Neural progenitor cell (in vitro differentiated cells): Measurements from ENCODE around the gene PHACTR1. TPM values are rescaled to one million over a fixed set of nuclear protein-coding genes. Genes with fewer than 3 reads are reported as not detected.

Source experiments
- DNase-seq: peaks from one replicate; pipeline ENCODE4 v3.0.0-alpha.2; 2016; ENCODE audit warnings: low spot score
- H2AFZ ChIP-seq: fragments of 200-600 bp; sonication (generic); replicated peaks from 2 replicates; pipeline ENCODE4 v1.6.1; 2016; ENCODE audit warnings: antibody characterized with exemption
- H3F3A ChIP-seq: fragments of 200-600 bp; sonication (generic); 2 replicates; pipeline ENCODE4 v1.6.1; 2016; ENCODE audit warnings: antibody characterized with exemption, low read depth
- H3K27ac ChIP-seq: fragments of 200-600 bp; sonication (generic); 2 replicates; pipeline ENCODE4 v1.5.1; 2016; ENCODE audit warnings: mild to moderate bottlenecking
- H3K27me3 ChIP-seq: fragments of 200-600 bp; sonication (generic); 2 replicates; pipeline ENCODE4 v1.6.1; 2016; ENCODE audit warnings: mild to moderate bottlenecking, moderate library complexity
- H3K36me3 ChIP-seq: fragments of 200-600 bp; sonication (generic); 2 replicates; pipeline ENCODE4 v1.5.1; 2016
- H3K4me1 ChIP-seq: fragments of 200-600 bp; sonication (generic); 2 replicates; pipeline ENCODE4 v1.6.1; 2016; ENCODE audit warnings: mixed run types
- H3K4me2 ChIP-seq: fragments of 200-600 bp; sonication (generic); 2 replicates; pipeline ENCODE4 v1.6.1; 2016
- H3K4me3 ChIP-seq: fragments of 200-600 bp; sonication (generic); 2 replicates; pipeline ENCODE4 v1.5.1; 2016
- H3K79me2 ChIP-seq: fragments of 200-600 bp; sonication (generic); 2 replicates; pipeline ENCODE4 v1.6.1; 2016; ENCODE audit warnings: low read depth
- H3K9ac ChIP-seq: fragments of 200-600 bp; sonication (generic); 2 replicates; pipeline ENCODE4 v1.6.1; 2016
- H3K9me3 ChIP-seq: fragments of 200-600 bp; sonication (generic); 2 replicates; pipeline ENCODE4 v1.5.1; 2016; ENCODE audit warnings: low read depth
- H4K20me1 ChIP-seq: fragments of 200-600 bp; sonication (generic); 2 replicates; pipeline ENCODE4 v1.6.1; 2016; ENCODE audit warnings: low read depth
- H3K27ac Mint-ChIP-seq: 3 replicates; pipeline ENCODE4 v1.8.0; 2021; ENCODE audit warnings: mixed read lengths
- H3K27me3 Mint-ChIP-seq: 2 replicates; pipeline ENCODE4 v1.8.0; 2022; ENCODE audit warnings: low read depth, mild to moderate bottlenecking, inconsistent platforms, moderate library complexity, mixed read lengths; ENCODE audit not compliant: insufficient read depth
- H3K36me3 Mint-ChIP-seq: 3 replicates; pipeline ENCODE4 v1.8.0; 2021; ENCODE audit warnings: mixed read lengths
- H3K4me1 Mint-ChIP-seq: 3 replicates; pipeline ENCODE4 v1.8.0; 2021; ENCODE audit warnings: mixed read lengths
- H3K4me3 Mint-ChIP-seq: 3 replicates; pipeline ENCODE4 v1.8.0; 2021; ENCODE audit warnings: mild to moderate bottlenecking, moderate library complexity, mixed read lengths
- H3K9me3 Mint-ChIP-seq: 3 replicates; pipeline ENCODE4 v1.8.0; 2020; ENCODE audit warnings: mixed read lengths
- EZH2 ChIP-seq: fragments of 200-600 bp; sonication (generic); IDR thresholded peaks from 2 replicates; pipeline ENCODE4 v1.6.1; 2017; ENCODE audit warnings: antibody characterized with exemption, mild to moderate bottlenecking, moderate library complexity
- EZH2phosphoT487 ChIP-seq: fragments of 200-600 bp; sonication (generic); IDR thresholded peaks from 2 replicates; pipeline ENCODE4 v1.6.1; 2017; ENCODE audit warnings: antibody characterized with exemption
- total RNA-seq: library from RNA; depleted of rRNA; stranded (reverse); fragments of >200 nt; gene quantifications from 2 replicates; pipeline ENCODE4 v1.2.3, GENCODE V29; 2015; ENCODE audit warnings: low replicate concordance
- TF ChIP-seq, protein P1 (sequence below): fragments of 200-600 bp; sonication (generic); IDR thresholded peaks from 2 replicates; pipeline ENCODE4 v1.5.1; 2017; ENCODE audit warnings: antibody characterized with exemption, mild to moderate bottlenecking

The PHACTR1 gene
- total RNA-seq, 1 donor from 2014 or later: 2.4 TPM

DNA sequence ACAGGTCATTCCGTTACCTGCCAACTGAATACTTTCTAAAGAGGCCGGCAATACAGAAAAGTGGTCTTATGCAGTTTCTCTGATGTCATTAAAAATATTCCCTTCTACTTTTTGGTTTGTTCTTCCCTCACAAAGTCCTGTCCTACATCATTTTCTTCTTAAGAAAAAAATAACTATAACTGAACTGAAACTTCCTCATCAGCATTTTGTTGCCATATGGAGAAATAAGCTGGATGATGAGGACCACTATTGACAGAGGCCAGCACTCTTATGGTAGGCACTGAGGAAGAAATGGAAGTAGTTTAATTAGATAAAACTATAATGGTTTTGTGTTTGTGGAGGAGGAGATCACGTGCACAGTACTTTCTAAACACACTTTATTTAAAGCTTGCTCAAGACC is 274.9 kb downstream of the PHACTR1 start:
- Mint-ChIP-seq H3K27me3 (peaks cover 4% of the 10 kb centered on the region), H3K4me1 (no peaks in the 10 kb centered on the region), H3K36me3 (no peaks in the 10 kb centered on the region), H3K27ac (no peak overlapping the region), H3K9me3 (no peaks in the 10 kb centered on the region), H3K4me3 (no peak overlapping the region)
- Histone ChIP-seq H3K36me3 (no peaks in the 10 kb centered on the region), H2AFZ (no peak overlapping the region), H3K79me2 (no peaks in the 10 kb centered on the region), H3F3A (no peaks in the 10 kb centered on the region), H3K27me3 (no peaks in the 10 kb centered on the region), H3K4me2 (no peak overlapping the region), H4K20me1 (no peaks in the 10 kb centered on the region), H3K27ac (no peak overlapping the region), H3K4me3 (no peak overlapping the region), H3K4me1 (no peaks in the 10 kb centered on the region), H3K9ac (no peak overlapping the region), H3K9me3 (no peaks in the 10 kb centered on the region)
- TF ChIP-seq EZH2phosphoT487 (no peak), EZH2 (no peak)
- TF ChIP-seq, protein P1, sequence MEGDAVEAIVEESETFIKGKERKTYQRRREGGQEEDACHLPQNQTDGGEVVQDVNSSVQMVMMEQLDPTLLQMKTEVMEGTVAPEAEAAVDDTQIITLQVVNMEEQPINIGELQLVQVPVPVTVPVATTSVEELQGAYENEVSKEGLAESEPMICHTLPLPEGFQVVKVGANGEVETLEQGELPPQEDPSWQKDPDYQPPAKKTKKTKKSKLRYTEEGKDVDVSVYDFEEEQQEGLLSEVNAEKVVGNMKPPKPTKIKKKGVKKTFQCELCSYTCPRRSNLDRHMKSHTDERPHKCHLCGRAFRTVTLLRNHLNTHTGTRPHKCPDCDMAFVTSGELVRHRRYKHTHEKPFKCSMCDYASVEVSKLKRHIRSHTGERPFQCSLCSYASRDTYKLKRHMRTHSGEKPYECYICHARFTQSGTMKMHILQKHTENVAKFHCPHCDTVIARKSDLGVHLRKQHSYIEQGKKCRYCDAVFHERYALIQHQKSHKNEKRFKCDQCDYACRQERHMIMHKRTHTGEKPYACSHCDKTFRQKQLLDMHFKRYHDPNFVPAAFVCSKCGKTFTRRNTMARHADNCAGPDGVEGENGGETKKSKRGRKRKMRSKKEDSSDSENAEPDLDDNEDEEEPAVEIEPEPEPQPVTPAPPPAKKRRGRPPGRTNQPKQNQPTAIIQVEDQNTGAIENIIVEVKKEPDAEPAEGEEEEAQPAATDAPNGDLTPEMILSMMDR: no peak
- no peak for DNase-seq

DNA sequence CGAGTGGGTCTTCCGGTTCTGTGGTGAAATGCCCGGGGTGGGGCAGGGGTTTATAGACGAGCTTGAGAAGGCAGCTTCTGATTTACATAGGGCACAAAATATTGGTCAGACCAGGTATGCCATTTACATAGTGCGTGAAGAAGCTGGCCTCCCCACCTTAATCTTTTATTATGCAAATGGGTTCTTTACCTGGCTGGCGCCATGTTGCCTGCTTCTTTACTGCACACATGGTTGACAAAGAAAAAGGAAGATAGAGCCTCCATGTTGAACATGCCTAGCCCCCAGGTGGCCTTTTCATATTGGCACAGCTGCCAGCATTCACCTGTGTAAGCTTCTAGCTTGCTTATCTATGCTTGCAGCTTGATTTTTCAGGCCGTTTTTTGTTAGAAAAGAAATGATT is 276.2 kb downstream of the PHACTR1 start:
- no peak overlapping the region for H3K27ac ChIP-seq
- H3K9me3 ChIP-seq: no peaks in the 10 kb centered on the region
- H2AFZ ChIP-seq: no peak overlapping the region
- no peak overlapping the region for H3K9ac ChIP-seq
- no peak overlapping the region for H3K4me3 Mint-ChIP-seq
- no peaks in the 10 kb centered on the region for H3K4me1 Mint-ChIP-seq
- H3K79me2 ChIP-seq: no peaks in the 10 kb centered on the region
- no peak overlapping the region for H3K27ac Mint-ChIP-seq
- H3K27me3 ChIP-seq: no peaks in the 10 kb centered on the region
- H3K27me3 Mint-ChIP-seq: peaks cover 4% of the 10 kb centered on the region
- H3K9me3 Mint-ChIP-seq: no peaks in the 10 kb centered on the region
- H3K4me3 ChIP-seq: no peak overlapping the region
- no peaks in the 10 kb centered on the region for H3F3A ChIP-seq
- H3K4me2 ChIP-seq: no peak overlapping the region
- no peaks in the 10 kb centered on the region for H3K4me1 ChIP-seq
- no peaks in the 10 kb centered on the region for H3K36me3 Mint-ChIP-seq
- no peaks in the 10 kb centered on the region for H3K36me3 ChIP-seq
- no peaks in the 10 kb centered on the region for H4K20me1 ChIP-seq
- TF ChIP-seq EZH2: no peak
- no peak for TF ChIP-seq EZH2phosphoT487
- TF ChIP-seq, protein P1: no peak
- no peak for DNase-seq

DNA sequence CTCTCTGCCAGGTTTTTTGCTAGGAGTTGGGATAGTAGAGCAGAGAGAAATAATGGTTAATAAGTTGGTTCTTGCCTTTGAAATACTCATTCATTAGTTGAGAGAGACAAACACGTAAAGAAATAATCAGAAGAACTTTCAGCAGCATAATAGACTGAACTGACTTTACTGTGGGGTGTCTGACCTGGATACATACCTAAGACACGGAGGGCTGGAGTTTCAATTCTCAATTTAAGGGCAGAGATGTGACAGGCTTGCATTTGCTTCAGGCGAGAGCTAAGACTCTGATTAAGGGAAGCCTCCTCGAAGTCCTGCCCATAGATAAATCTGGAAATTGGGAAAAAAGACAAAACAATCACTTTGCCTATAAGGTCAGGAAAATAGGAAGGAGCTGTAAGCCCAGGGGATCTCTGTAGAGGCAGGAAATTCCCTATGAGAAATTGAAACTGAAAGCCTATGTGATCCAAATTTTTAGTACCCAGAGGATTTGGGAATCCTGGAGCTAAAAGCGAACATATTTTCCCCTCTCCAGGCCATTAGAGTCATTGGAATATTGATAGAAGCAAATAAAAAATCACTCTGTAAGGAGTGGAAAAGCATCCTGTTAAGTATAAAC is 276.8 kb downstream of the PHACTR1 start:
- peaks cover 4% of the 10 kb centered on the region for H3K27me3 Mint-ChIP-seq
- H4K20me1 ChIP-seq: no peaks in the 10 kb centered on the region
- H3K9me3 Mint-ChIP-seq: no peaks in the 10 kb centered on the region
- no peaks in the 10 kb centered on the region for H3K4me1 Mint-ChIP-seq
- TF ChIP-seq EZH2phosphoT487: no peak
- TF ChIP-seq, protein P1: no peak
- no peak for TF ChIP-seq EZH2
- no peaks in the 10 kb centered on the region for H3K4me1 ChIP-seq
- no peak overlapping the region for H3K4me2 ChIP-seq
- H3K27ac ChIP-seq: no peak overlapping the region
- no peak overlapping the region for H3K4me3 ChIP-seq
- H3K9me3 ChIP-seq: no peaks in the 10 kb centered on the region
- no peaks in the 10 kb centered on the region for H3F3A ChIP-seq
- no peak overlapping the region for H3K4me3 Mint-ChIP-seq
- no peak for DNase-seq
- no peaks in the 10 kb centered on the region for H3K36me3 ChIP-seq
- H3K27me3 ChIP-seq: no peaks in the 10 kb centered on the region
- no peak overlapping the region for H2AFZ ChIP-seq
- H3K79me2 ChIP-seq: no peaks in the 10 kb centered on the region
- no peaks in the 10 kb centered on the region for H3K36me3 Mint-ChIP-seq
- no peak overlapping the region for H3K9ac ChIP-seq
- H3K27ac Mint-ChIP-seq: no peak overlapping the region
